Subcutaneous adipose tissue (tissue), 4 donors: Measurements from ENCODE around the gene RBM19. TPM values are rescaled to one million over a fixed set of nuclear protein-coding genes. Genes with fewer than 3 reads are reported as not detected.

Source experiments
- CTCF ChIP-seq: fragments of 450-650 bp; IDR thresholded peaks from one replicate; pipeline ENCODE4 v1.5.1; 2016; ENCODE audit warnings: low read depth, mild to moderate bottlenecking, control low read depth, antibody characterized with exemption, moderate library complexity
- total RNA-seq, 4 donors: library from RNA; depleted of rRNA; stranded (reverse); fragments of >200 nt; gene quantifications; one replicate each; pipeline ENCODE4 v1.1.0, GENCODE V29; 2016

Gene RBM19
- total RNA-seq, 4 donors from 2014 or later = 19.2 to 54.4 (median 32.1) TPM

GRCh38 chr12:113857371-113857770, 108.8 kb downstream of the RBM19 start:
- TF ChIP-seq CTCF = no peak

GRCh38 chr12:113855998-113856397, 110.1 kb downstream of the RBM19 start:
- no peak for TF ChIP-seq CTCF

- no peak for TF ChIP-seq CTCF
Measured at GRCh38 chr12:113854385-113855142, 111.6 kb downstream of the RBM19 start.

GRCh38 chr12:113853491-113853890, 112.6 kb downstream of the RBM19 start:
- TF ChIP-seq CTCF = no peak

DNA sequence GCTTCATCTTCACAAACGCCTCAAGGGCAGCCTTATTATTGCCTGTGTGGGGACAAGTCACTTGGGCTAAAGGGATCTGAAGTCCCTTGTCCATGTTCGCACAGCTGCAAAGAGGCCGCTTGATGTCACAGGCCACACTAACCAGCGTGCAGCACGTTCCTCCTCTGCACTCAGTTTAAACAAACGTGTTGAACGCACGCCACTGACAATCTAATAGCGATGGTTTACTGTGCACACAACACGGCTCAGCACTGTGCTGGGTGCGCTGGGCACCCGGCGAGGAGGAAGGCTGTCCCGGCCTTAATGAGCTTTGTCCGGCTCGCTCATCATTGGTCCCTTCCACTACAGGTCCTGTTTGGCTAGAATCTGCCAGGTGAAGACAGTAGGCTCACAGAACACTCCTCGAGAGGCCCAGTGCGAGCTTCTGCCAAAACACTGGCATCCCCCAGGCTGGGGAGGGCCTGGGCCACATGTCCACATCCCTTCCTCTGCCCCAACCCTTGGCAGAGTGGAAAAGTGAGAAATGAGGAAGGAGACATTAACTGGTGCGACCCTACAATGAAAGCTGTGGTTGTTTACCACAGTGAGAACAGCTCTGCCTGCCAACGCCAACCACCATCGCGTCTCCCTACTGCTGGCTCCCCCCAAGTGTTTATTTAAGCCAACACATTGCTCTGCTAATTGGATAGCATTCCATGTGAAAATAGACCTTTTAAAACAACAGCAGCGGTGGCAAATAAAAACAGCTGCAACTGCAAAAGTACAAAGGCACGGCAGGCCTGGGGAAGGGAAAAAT, 113.2 kb downstream of the RBM19 start:
- no peak for TF ChIP-seq CTCF

DNA sequence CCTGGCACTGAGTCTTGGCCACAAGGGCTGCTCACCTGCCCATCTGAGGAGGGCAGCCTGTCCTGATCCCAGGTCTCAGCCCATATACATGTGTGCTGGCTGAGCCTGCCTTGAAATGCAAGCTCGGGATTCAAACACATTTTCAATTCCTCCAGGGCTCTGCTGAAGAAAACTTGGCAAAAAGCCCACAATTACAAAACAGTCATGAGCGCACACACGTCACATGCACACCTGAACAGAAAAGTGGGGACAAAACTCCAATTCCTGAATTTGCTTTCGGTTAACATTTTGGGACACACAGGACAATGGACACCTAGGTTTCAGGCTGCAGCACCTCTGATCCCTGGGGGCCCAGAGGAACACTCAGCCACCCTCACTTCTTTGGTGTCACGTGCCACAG, 113.9 kb downstream of the RBM19 start:
- no peak for TF ChIP-seq CTCF

DNA sequence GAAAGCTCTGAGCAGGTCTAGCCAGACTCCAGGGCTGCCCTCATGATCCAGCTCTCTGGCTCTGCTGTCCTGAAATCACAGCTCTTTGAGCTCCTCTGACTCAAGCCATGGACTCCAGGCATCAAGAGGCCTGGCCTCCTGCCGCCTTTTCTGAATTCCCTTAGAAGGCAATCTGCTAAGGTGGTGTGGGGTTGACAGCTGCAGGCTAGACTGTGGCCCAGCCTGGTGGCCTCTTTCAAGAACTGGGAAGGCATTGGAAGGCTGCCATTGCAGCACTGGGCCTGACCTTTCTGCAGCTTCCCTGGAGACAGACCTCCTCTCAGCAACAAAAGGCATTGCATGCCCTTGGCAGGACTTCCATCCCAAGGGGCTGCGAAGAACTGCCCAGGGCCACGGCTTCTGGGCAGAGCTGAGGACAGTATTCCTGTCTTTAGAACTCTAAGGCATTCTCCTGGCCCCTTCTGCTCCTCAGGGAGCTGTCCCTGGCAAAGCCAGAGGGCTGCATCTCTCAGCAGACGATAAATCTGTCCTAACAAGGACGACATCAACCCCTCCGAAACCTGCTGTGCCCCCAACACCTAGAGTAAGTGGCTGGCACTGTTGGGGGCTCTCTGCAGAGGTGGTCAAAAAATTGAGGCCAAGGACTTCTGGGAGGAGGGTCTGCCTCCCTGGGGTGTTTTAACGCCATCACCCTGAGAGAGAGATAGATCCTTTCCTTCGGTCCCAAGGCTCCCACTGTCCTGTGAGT, 115.6 kb downstream of the RBM19 start:
- TF ChIP-seq CTCF = no peak
